Liver (tissue), 3 donors: ENCODE data around the gene CAMP.

Experiments used
- CTCF ChIP-seq: fragments of 150-350 bp; IDR thresholded peaks from 2 replicates; pipeline ENCODE4 v1.5.1; 2017; ENCODE audit warnings: improper control_type of control experiment, low read depth, low read length; ENCODE audit not compliant: missing input control
- FOXA2 ChIP-seq: IDR thresholded peaks from 2 replicates; pipeline ENCODE4 v1.6.1; 2016; ENCODE audit warnings: antibody characterized with exemption
- GABPA ChIP-seq, 2 donors: IDR thresholded peaks in 1 of 2; conservative IDR thresholded peaks in 1 of 2; 2 replicates each; pipeline ENCODE4 v1.6.1; 2016; ENCODE audit warnings: antibody characterized with exemption in 2 of 2, mild to moderate bottlenecking in 1 of 2, moderate library complexity in 1 of 2
- NR2F2 ChIP-seq: IDR thresholded peaks from 2 replicates; pipeline ENCODE4 v1.6.1; 2016; ENCODE audit warnings: antibody characterized with exemption
- RAD21 ChIP-seq, 2 donors: IDR thresholded peaks; 2 replicates each; pipeline ENCODE4 v1.6.1; 2016; ENCODE audit warnings: antibody characterized with exemption in 2 of 2, mild to moderate bottlenecking in 2 of 2
- REST ChIP-seq: IDR thresholded peaks from 2 replicates; pipeline ENCODE4 v1.6.1; 2016; ENCODE audit warnings: antibody characterized with exemption, mild to moderate bottlenecking
- RXRA ChIP-seq, 2 donors: IDR thresholded peaks; 2 replicates each; pipeline ENCODE4 v1.6.1; 2017 to 2018; ENCODE audit warnings: antibody characterized with exemption in 2 of 2, mild to moderate bottlenecking in 1 of 2
- TAF1 ChIP-seq: conservative IDR thresholded peaks from 2 replicates; pipeline ENCODE4 v1.6.1; 2016; ENCODE audit warnings: antibody characterized with exemption, mild to moderate bottlenecking
- YY1 ChIP-seq: IDR thresholded peaks from 2 replicates; pipeline ENCODE4 v1.6.1; 2016; ENCODE audit warnings: antibody characterized with exemption, mild to moderate bottlenecking
- donor health status: healthy.
- donor health status: healthy.

- TF ChIP-seq CTCF (no peak), RXRA (IDR thresholded peaks at IDR 0.05) (no peak), YY1 (no peak), FOXA2 (no peak), GABPA (IDR thresholded peaks at IDR 0.05 in 1 of 2, conservative IDR thresholded peaks at IDR 0.05 in 1 of 2) (no peak), TAF1 (no peak), REST (no peak), RAD21 (IDR thresholded peaks at IDR 0.05) (no peak), NR2F2 (no peak)
These were observed 8.9 kb downstream of the CAMP start for GRCh38 chr3:48232232-48232631.
